AG10803 (cell line): Measurements from ENCODE around the gene AGFG2.
A peak's percentile ranks its signal among the peaks of the same experiment; 100 is the strongest.

Source experiments
- DNase-seq: peaks from one replicate; pipeline ENCODE4 v3.0.0; 2010; ENCODE audit warnings: low read depth
- H3K4me3 ChIP-seq: 2 replicates; pipeline ENCODE4 v1.5.1; 2011; ENCODE audit warnings: mild to moderate bottlenecking, low read length, control low read depth
- CTCF ChIP-seq: conservative IDR thresholded peaks from 2 replicates; pipeline ENCODE4 v1.5.1; 2011; ENCODE audit warnings: mild to moderate bottlenecking, low read length, control low read depth, inconsistent platforms

AGFG2 gene

GRCh38 chr7:100552532-100552931 lies 13.5 kb downstream of the AGFG2 start:
- no peak overlapping the region for H3K4me3 ChIP-seq
- no peak for TF ChIP-seq CTCF
- DNase-seq = no peak

GRCh38 chr7:100553032-100553431 lies 14.0 kb downstream of the AGFG2 start:
- H3K4me3 ChIP-seq = no peak overlapping the region
- DNase-seq = no peak
- no peak for TF ChIP-seq CTCF

GRCh38 chr7:100555701-100556100 lies 16.7 kb downstream of the AGFG2 start:
- no peak for TF ChIP-seq CTCF
- DNase-seq = no peak
- H3K4me3 ChIP-seq = no peak overlapping the region

- TF ChIP-seq CTCF = no peak
- DNase-seq = peak; percentile 85
- no peak overlapping the region for H3K4me3 ChIP-seq
Measured at GRCh38 chr7:100556541-100556940, 17.5 kb downstream of the AGFG2 start.

- no peak for DNase-seq
- H3K4me3 ChIP-seq = no peak overlapping the region
- TF ChIP-seq CTCF = no peak
Measured at GRCh38 chr7:100559127-100559526, 20.1 kb downstream of the AGFG2 start.

- no peak for DNase-seq
- H3K4me3 ChIP-seq = no peak overlapping the region
- TF ChIP-seq CTCF = no peak
Measured at GRCh38 chr7:100561491-100562194, 22.6 kb downstream of the AGFG2 start.
